ENCODE results near the gene SPATA9. TPM values are rescaled to one million over a fixed set of nuclear protein-coding genes. Genes with fewer than 3 reads are reported as not detected.
"Not testable (repeated sequence)": the region's sequence is repeated elsewhere in the genome, so short reads cannot be mapped to it uniquely, and the experiment has no call there.

Gene SPATA9
- total and polyA plus RNA-seq, 7 donors, result 0.22 to 0.53 (median 0.22) TPM; not detected in 4

- DNase-seq (no peak), ATAC-seq (no peak)
- Histone ChIP-seq H3K4me1 (no peaks in the 10 kb centered on the region), H3K36me3 (ENCODE audit: insufficient read depth in 1 of 2, low read depth in 1 of 2) (no peaks in the 10 kb centered on the region), H3K27me3 (ENCODE audit: insufficient read depth in 3 of 3, low read length in 2 of 3) (no peaks in the 10 kb centered on the region), H3K9me3 (no peaks in the 10 kb centered on the region), H3K27ac (no peak overlapping the region), H3K4me3 (no peak overlapping the region)
- no peak for TF ChIP-seq CTCF (IDR thresholded peaks at IDR 0.05)
- WGBS, 3 donors, result 89 to 97% (median 90%) methylated on average over 9 of the region's 9 CpGs
- intact Hi-C loops (cut with DNase I), result no loop called here
Measured at GRCh38 chr5:95707055-95707454, 24.3 kb upstream of the SPATA9 start.

- intact Hi-C loops (cut with DNase I); H3K9me3 ChIP-seq; DNase-seq; H3K4me3 ChIP-seq; H3K36me3 ChIP-seq (ENCODE audit: insufficient read depth in 1 of 2, low read depth in 1 of 2); ATAC-seq; H3K27me3 ChIP-seq (ENCODE audit: insufficient read depth in 3 of 3, low read length in 2 of 3); H3K27ac ChIP-seq; H3K4me1 ChIP-seq: not testable (repeated sequence)
- WGBS, 3 donors, result 88 to 93% (median 92%) methylated on average over 4 to 5 of the region's 5 CpGs
Measured at GRCh38 chr5:95706196-95706595, 23.4 kb upstream of the SPATA9 start.

GRCh38 chr5:95704150-95704549 is 21.4 kb upstream of the SPATA9 start:
- no peak overlapping the region for H3K27ac ChIP-seq
- no peaks in the 10 kb centered on the region for H3K27me3 ChIP-seq (ENCODE audit: insufficient read depth in 3 of 3, low read length in 2 of 3)
- WGBS, 3 donors, result 26 to 33% (median 30%) methylated on average over 1 of the region's 1 CpG
- no peak for ATAC-seq
- H3K9me3 ChIP-seq, result no peaks in the 10 kb centered on the region
- no peak for TF ChIP-seq CTCF (IDR thresholded peaks at IDR 0.05)
- intact Hi-C loops (cut with DNase I), result no loop called here
- H3K36me3 ChIP-seq (ENCODE audit: insufficient read depth in 1 of 2, low read depth in 1 of 2), result no peaks in the 10 kb centered on the region
- no peak overlapping the region for H3K4me3 ChIP-seq
- no peaks in the 10 kb centered on the region for H3K4me1 ChIP-seq
- DNase-seq, result no peak

GRCh38 chr5:95701074-95701473 is 18.3 kb upstream of the SPATA9 start:
- TF ChIP-seq CTCF (IDR thresholded peaks at IDR 0.05), result no peak
- no peaks in the 10 kb centered on the region for H3K4me1 ChIP-seq
- no peak for DNase-seq
- intact Hi-C loops (cut with DNase I), result no loop called here
- no peak overlapping the region for H3K4me3 ChIP-seq
- ATAC-seq, result no peak
- H3K27me3 ChIP-seq (ENCODE audit: insufficient read depth in 3 of 3, low read length in 2 of 3), result no peaks in the 10 kb centered on the region
- H3K9me3 ChIP-seq, result no peaks in the 10 kb centered on the region
- no peak overlapping the region for H3K27ac ChIP-seq
- no peaks in the 10 kb centered on the region for H3K36me3 ChIP-seq (ENCODE audit: insufficient read depth in 1 of 2, low read depth in 1 of 2)

GRCh38 chr5:95699337-95699736 is 16.5 kb upstream of the SPATA9 start:
- no peaks in the 10 kb centered on the region for H3K36me3 ChIP-seq (ENCODE audit: insufficient read depth in 1 of 2, low read depth in 1 of 2)
- DNase-seq (no peak), ATAC-seq (no peak)
- H3K9me3 ChIP-seq, result no peaks in the 10 kb centered on the region
- WGBS, 3 donors, result 96 to 100% (median 97%) methylated on average over 1 of the region's 1 CpG
- no peaks in the 10 kb centered on the region for H3K4me1 ChIP-seq
- no peak overlapping the region for H3K4me3 ChIP-seq
- intact Hi-C loops (cut with DNase I), result no loop called here
- no peaks in the 10 kb centered on the region for H3K27me3 ChIP-seq (ENCODE audit: insufficient read depth in 3 of 3, low read length in 2 of 3)
- no peak overlapping the region for H3K27ac ChIP-seq
- TF ChIP-seq CTCF (IDR thresholded peaks at IDR 0.05), result no peak

Measured in psoas muscle (tissue), 8 donors.